ENCODE data around the gene LARP4B.

LARP4B gene

DNA sequence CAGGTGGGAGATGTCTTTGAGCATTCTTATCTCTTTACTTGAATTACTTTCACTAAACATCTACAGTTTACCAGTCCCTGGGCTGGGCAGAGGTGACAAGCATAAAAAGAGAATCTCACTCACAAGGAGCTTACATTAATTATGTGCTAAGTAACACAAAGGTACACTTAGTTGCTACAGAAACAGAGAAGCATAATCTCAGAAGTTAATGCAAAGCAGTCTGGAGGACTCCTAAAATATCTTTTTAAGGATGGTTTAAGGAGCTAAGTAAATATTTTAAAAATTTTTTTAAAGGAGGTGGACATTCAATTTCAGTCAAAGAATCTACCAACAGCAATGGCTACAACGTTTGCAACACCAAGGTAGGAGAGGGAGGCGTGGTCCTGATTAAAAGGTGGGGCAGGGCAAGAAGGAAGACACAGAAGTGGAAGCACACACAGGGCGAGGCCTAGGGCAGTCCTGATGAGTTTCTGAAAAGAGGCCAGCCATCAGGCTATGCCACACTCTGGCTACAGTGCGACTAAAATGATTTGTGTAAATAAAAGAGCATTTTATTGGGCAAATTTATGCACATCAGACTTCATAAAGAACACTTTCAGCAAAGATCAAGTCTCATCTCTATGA is 5.3 kb downstream of the LARP4B start:
- H3K4me3 ChIP-seq (ENCODE audit: insufficient read depth, low read depth, low read length): no peak overlapping the region
- H3K4me1 ChIP-seq (ENCODE audit: control insufficient read depth, insufficient read depth, low read length): peaks cover 9% of the 10 kb centered on the region
- no peak overlapping the region for H3K27ac ChIP-seq (ENCODE audit: insufficient read depth, low read depth, low read length, poor library complexity, severe bottlenecking)
- no peaks in the 10 kb centered on the region for H3K27me3 ChIP-seq (ENCODE audit: control insufficient read depth, insufficient read depth, low read length, poor library complexity, severe bottlenecking)
- H3K9me3 ChIP-seq (ENCODE audit: control insufficient read depth, low read length): no peaks in the 10 kb centered on the region
- H3K36me3 ChIP-seq (ENCODE audit: control insufficient read depth, insufficient read depth, low read length): no peaks in the 10 kb centered on the region
- 83 to 87% methylated on average over 4 of the region's 4 CpGs for WGBS, 2 experiments

DNA sequence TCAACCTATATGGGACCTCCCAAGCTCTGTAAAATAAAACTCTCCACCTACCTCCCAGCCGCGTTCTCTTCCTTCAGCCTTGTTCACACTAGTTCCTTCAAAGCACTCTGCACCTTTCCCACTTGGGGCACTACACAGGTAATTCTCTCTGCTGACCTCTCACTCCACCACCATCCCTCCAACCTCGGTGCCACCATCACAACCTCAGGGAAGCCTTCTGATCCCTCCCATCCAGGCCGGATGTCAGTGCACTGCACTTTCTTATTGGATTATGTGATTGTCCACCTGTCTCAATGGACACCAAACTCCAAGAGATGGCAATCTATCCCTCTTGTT is 7.0 kb downstream of the LARP4B start:
- Histone ChIP-seq H3K9me3 (ENCODE audit: control insufficient read depth, low read length) (no peaks in the 10 kb centered on the region), H3K27ac (ENCODE audit: insufficient read depth, low read depth, low read length, poor library complexity, severe bottlenecking) (no peak overlapping the region), H3K36me3 (ENCODE audit: control insufficient read depth, insufficient read depth, low read length) (no peaks in the 10 kb centered on the region), H3K4me1 (ENCODE audit: control insufficient read depth, insufficient read depth, low read length) (peaks cover 4% of the 10 kb centered on the region), H3K4me3 (ENCODE audit: insufficient read depth, low read depth, low read length) (no peak overlapping the region), H3K27me3 (ENCODE audit: control insufficient read depth, insufficient read depth, low read length, poor library complexity, severe bottlenecking) (no peaks in the 10 kb centered on the region)
- WGBS, 2 experiments: 93 to 94% methylated on average over 4 of the region's 4 CpGs

GRCh38 chr10:923844-924523 is 7.5 kb downstream of the LARP4B start:
- Histone ChIP-seq H3K36me3 (ENCODE audit: control insufficient read depth, insufficient read depth, low read length) (no peaks in the 10 kb centered on the region), H3K4me1 (ENCODE audit: control insufficient read depth, insufficient read depth, low read length) (no peaks in the 10 kb centered on the region), H3K27me3 (ENCODE audit: control insufficient read depth, insufficient read depth, low read length, poor library complexity, severe bottlenecking) (no peaks in the 10 kb centered on the region), H3K9me3 (ENCODE audit: control insufficient read depth, low read length) (no peaks in the 10 kb centered on the region), H3K4me3 (ENCODE audit: insufficient read depth, low read depth, low read length) (no peak overlapping the region), H3K27ac (ENCODE audit: insufficient read depth, low read depth, low read length, poor library complexity, severe bottlenecking) (no peak overlapping the region)
- 91 to 97% methylated on average over 7 to 8 of the region's 8 CpGs for WGBS, 2 experiments

DNA sequence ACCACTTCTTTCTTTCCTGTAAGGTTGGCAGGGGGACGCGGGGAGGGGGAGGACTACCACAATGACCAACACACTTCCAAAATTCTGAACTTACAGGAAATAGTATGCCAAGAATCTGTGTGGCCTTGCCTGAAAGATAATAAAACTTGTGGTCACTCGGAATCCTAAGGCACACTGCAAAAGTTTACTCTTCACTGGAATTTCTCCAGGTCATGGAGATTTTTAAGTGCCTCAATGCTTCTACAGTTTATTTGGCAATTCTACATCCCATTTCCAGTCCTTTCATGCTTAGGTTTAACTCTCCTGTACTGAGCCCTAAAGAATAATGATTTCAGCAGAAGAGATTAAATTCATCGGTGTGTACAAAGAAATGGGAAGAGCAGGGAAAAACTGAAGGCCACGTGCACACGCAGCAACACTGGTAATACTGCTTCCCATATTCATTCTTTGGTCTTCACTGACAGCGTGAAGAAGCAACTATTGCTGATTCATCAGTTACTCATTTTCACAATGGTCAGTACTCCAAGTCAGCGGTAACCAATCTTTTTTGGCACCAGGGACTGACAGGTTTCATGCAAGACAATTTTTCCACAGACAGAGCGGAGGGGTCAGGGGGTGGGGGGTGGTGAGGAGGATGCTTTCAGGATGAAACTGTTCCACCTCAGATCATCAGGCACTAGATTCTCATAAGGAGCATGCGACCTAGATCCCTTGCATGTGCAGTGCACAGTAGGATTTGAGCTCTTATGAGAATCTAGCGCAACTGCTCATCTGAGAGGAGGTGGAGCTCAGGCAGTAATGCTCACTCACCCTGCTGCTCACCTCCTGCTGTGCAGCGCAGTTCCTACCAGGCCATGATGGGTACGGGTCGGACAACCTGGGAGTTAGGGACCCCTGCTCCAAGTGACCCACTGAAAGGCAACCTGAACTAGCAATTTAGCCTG is 9.8 kb downstream of the LARP4B start:
- Histone ChIP-seq H3K4me3 (ENCODE audit: insufficient read depth, low read depth, low read length) (no peak overlapping the region), H3K36me3 (ENCODE audit: control insufficient read depth, insufficient read depth, low read length) (peaks cover 9% of the 10 kb centered on the region), H3K9me3 (ENCODE audit: control insufficient read depth, low read length) (no peaks in the 10 kb centered on the region), H3K27ac (ENCODE audit: insufficient read depth, low read depth, low read length, poor library complexity, severe bottlenecking) (no peak overlapping the region), H3K4me1 (ENCODE audit: control insufficient read depth, insufficient read depth, low read length) (no peaks in the 10 kb centered on the region), H3K27me3 (ENCODE audit: control insufficient read depth, insufficient read depth, low read length, poor library complexity, severe bottlenecking) (no peaks in the 10 kb centered on the region)
- 94 to 97% methylated on average over 14 of the region's 14 CpGs for whole genome bisulfite sequencing, 2 experiments

DNA sequence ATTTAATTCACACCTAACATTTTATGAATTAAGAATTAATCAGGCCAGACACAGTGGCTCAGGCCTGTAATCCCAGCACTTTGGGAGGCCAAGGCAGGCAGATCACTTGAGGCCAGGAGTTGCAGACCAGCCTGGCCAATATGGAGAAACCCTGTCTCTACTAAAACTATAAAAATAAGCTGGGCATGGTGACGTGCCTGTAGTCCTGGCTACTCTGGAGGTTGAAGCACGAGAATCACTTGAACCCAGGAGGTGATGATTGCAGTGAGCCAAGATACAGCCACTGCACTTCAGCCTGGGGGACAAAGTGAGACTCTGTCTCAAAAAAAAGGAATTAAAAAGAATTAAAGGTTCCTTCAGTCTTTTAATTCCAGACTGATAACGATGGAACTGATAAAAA is 11.1 kb downstream of the LARP4B start:
- Histone ChIP-seq H3K36me3 (ENCODE audit: control insufficient read depth, insufficient read depth, low read length) (peaks cover 9% of the 10 kb centered on the region), H3K9me3 (ENCODE audit: control insufficient read depth, low read length) (no peaks in the 10 kb centered on the region), H3K27me3 (ENCODE audit: control insufficient read depth, insufficient read depth, low read length, poor library complexity, severe bottlenecking) (no peaks in the 10 kb centered on the region), H3K27ac (ENCODE audit: insufficient read depth, low read depth, low read length, poor library complexity, severe bottlenecking) (no peak overlapping the region), H3K4me1 (ENCODE audit: control insufficient read depth, insufficient read depth, low read length) (no peaks in the 10 kb centered on the region), H3K4me3 (ENCODE audit: insufficient read depth, low read depth, low read length) (no peak overlapping the region)
- WGBS, 2 experiments: 94 to 99% methylated on average over 3 of the region's 3 CpGs

DNA sequence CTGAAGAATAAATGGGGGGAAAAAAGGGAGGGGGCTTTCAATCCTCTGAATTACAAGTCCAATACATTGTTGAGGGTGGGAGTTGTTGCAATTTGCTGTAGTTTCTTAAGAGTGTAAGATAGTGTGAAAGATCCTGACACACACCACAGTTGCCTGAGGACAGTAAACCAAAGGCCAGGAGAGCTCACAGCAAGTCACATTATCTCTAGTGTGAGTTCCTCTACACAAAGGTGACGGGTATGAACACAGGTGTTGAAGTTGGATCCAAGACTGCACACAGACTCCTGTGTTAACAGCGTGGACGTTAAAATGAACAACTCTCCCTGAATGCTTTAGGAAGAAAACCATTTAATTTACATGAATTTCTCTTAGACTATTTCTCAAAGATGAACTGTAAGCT is 12.0 kb downstream of the LARP4B start:
- Histone ChIP-seq H3K27ac (ENCODE audit: insufficient read depth, low read depth, low read length, poor library complexity, severe bottlenecking) (no peak overlapping the region), H3K4me3 (ENCODE audit: insufficient read depth, low read depth, low read length) (no peak overlapping the region), H3K36me3 (ENCODE audit: control insufficient read depth, insufficient read depth, low read length) (peaks cover 9% of the 10 kb centered on the region), H3K9me3 (ENCODE audit: control insufficient read depth, low read length) (no peaks in the 10 kb centered on the region), H3K27me3 (ENCODE audit: control insufficient read depth, insufficient read depth, low read length, poor library complexity, severe bottlenecking) (no peaks in the 10 kb centered on the region), H3K4me1 (ENCODE audit: control insufficient read depth, insufficient read depth, low read length) (no peaks in the 10 kb centered on the region)
- 96% methylated on average over 3 of the region's 3 CpGs for WGBS, 2 experiments

GRCh38 chr10:917999-918398 is 13.5 kb downstream of the LARP4B start:
- H3K4me3 ChIP-seq (ENCODE audit: insufficient read depth, low read depth, low read length): no peak overlapping the region
- H3K27ac ChIP-seq (ENCODE audit: insufficient read depth, low read depth, low read length, poor library complexity, severe bottlenecking): no peak overlapping the region
- no peaks in the 10 kb centered on the region for H3K27me3 ChIP-seq (ENCODE audit: control insufficient read depth, insufficient read depth, low read length, poor library complexity, severe bottlenecking)
- H3K4me1 ChIP-seq (ENCODE audit: control insufficient read depth, insufficient read depth, low read length): no peaks in the 10 kb centered on the region
- H3K9me3 ChIP-seq (ENCODE audit: control insufficient read depth, low read length): no peaks in the 10 kb centered on the region
- 93 to 96% methylated on average over 3 of the region's 3 CpGs for WGBS, 2 experiments
- H3K36me3 ChIP-seq (ENCODE audit: control insufficient read depth, insufficient read depth, low read length): peaks cover 9% of the 10 kb centered on the region

DNA sequence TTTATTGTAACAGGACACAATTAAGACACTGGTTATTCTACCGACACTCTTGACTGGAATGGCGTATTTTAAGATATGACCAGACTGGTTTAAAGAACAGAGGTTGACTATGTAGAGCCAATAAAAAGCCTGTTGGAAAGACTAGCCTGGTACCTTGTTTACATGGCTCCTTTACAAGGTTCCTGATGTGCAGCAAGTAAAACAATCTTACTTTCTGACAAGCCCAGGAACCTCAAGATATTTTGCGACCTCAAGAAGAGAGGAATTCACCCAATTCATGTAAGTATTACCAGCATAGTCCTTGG is 14.1 kb downstream of the LARP4B start:
- Histone ChIP-seq H3K4me3 (ENCODE audit: insufficient read depth, low read depth, low read length) (no peak overlapping the region), H3K9me3 (ENCODE audit: control insufficient read depth, low read length) (no peaks in the 10 kb centered on the region), H3K27me3 (ENCODE audit: control insufficient read depth, insufficient read depth, low read length, poor library complexity, severe bottlenecking) (no peaks in the 10 kb centered on the region), H3K27ac (ENCODE audit: insufficient read depth, low read depth, low read length, poor library complexity, severe bottlenecking) (no peak overlapping the region), H3K36me3 (ENCODE audit: control insufficient read depth, insufficient read depth, low read length) (peaks cover 9% of the 10 kb centered on the region), H3K4me1 (ENCODE audit: control insufficient read depth, insufficient read depth, low read length) (no peaks in the 10 kb centered on the region)
- WGBS, 2 experiments: 97 to 98% methylated on average over 3 of the region's 3 CpGs

DNA sequence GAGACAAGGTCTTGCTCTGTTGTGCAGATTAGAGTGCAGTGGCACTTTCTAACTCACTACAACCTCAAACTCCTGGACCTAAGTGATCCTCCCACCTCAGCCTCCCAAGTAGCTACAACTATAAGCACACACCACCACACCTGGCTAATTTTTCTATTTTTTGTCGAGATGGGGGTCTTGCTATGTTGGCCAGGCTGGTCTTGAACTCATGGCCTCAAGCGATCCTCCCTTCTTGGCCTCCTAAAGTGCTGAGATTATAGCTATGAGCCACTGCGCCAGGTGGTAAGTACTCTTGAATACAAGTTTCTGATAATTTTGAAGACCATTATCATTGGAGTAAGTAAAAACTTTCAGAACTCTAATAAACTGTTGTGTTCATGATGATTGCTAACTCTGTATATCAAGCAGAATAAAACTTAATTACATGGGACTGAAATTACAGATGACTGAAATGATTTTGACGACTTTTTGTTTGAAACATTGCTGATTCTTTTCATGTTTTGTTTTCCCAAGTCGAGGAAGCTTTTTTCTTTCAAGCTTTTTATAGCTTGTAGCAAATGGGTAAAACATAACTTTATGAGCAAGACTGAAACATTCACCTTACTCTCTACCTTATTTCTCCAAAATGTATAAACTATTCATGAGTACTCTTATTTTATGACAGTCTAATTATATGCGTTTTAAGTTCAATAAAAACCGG is 14.6 kb downstream of the LARP4B start:
- Histone ChIP-seq H3K36me3 (ENCODE audit: control insufficient read depth, insufficient read depth, low read length) (peaks cover 9% of the 10 kb centered on the region), H3K4me1 (ENCODE audit: control insufficient read depth, insufficient read depth, low read length) (no peaks in the 10 kb centered on the region), H3K27me3 (ENCODE audit: control insufficient read depth, insufficient read depth, low read length, poor library complexity, severe bottlenecking) (no peaks in the 10 kb centered on the region), H3K9me3 (ENCODE audit: control insufficient read depth, low read length) (no peaks in the 10 kb centered on the region), H3K27ac (ENCODE audit: insufficient read depth, low read depth, low read length, poor library complexity, severe bottlenecking) (no peak overlapping the region), H3K4me3 (ENCODE audit: insufficient read depth, low read depth, low read length) (no peak overlapping the region)
- WGBS, 2 experiments: 95 to 96% methylated on average over 7 of the region's 7 CpGs

- no peaks in the 10 kb centered on the region for H3K27me3 ChIP-seq (ENCODE audit: control insufficient read depth, insufficient read depth, low read length, poor library complexity, severe bottlenecking)
- H3K36me3 ChIP-seq (ENCODE audit: control insufficient read depth, insufficient read depth, low read length): no peaks in the 10 kb centered on the region
- WGBS, 2 experiments: 56 to 59% methylated on average over 3 of the region's 3 CpGs
- H3K27ac ChIP-seq (ENCODE audit: insufficient read depth, low read depth, low read length, poor library complexity, severe bottlenecking): peak overlapping the region; percentile 66
- no peak overlapping the region for H3K4me3 ChIP-seq (ENCODE audit: insufficient read depth, low read depth, low read length)
- no peaks in the 10 kb centered on the region for H3K9me3 ChIP-seq (ENCODE audit: control insufficient read depth, low read length)
- H3K4me1 ChIP-seq (ENCODE audit: control insufficient read depth, insufficient read depth, low read length): peaks cover 11% of the 10 kb centered on the region
These were observed 21.7 kb downstream of the LARP4B start for GRCh38 chr10:909831-910230.
